ENCODE measurements around the gene UQCR11. TPM values are rescaled to one million over a fixed set of nuclear protein-coding genes. Genes with fewer than 3 reads are reported as not detected.

The UQCR11 gene
- total RNA-seq, result 67.6 and 93.4 TPM in 2 replicates

DNA sequence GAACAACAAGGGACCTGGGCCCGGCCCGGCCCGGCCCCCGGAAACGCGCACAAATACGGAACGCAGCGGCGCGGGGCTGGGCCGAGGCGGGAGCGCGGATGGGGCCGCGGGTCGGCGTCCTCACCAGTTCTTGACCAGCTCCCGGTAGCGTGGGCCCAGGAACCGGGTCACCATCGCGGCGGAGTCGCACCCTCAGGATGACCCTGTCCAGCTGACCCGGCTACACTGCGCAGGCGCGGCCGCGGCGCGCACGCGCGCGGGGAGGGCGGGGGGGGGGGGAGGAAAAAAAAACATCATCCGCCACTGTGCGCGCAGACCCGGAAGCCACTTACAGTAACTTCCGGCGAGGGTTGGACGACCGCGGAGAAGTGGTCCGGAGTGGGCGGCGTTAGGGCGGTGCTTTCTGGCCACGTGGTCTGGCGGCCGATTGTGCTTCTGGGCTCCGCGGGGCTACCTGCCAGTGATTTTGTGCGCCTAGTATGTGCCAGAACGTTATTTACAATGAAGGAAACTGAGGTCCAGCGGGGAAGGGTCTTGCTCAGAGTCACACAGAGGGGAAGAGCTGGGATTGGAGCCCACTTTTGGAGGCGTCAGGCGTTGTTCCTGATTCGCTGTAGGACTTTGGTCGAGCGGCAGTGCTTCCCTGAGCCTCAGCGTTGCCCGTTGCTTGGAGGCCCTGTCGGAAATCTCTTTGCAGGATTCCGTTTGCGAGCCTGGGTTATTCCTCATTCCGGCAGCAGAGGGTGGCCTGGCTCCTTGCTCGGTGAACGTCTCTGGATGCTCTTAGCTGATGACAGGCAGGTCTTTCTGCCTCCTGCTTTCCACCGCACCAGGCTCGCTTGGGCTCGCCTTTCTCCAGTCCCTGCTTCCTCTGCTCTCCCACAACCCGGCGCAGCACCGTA is at the start of gene UQCR11:
TSS of gene UQCR11 (minus strand) at position 227 of the 902 bp plus-strand sequence. CDS start at position 174, 53 bp downstream.

DNA sequence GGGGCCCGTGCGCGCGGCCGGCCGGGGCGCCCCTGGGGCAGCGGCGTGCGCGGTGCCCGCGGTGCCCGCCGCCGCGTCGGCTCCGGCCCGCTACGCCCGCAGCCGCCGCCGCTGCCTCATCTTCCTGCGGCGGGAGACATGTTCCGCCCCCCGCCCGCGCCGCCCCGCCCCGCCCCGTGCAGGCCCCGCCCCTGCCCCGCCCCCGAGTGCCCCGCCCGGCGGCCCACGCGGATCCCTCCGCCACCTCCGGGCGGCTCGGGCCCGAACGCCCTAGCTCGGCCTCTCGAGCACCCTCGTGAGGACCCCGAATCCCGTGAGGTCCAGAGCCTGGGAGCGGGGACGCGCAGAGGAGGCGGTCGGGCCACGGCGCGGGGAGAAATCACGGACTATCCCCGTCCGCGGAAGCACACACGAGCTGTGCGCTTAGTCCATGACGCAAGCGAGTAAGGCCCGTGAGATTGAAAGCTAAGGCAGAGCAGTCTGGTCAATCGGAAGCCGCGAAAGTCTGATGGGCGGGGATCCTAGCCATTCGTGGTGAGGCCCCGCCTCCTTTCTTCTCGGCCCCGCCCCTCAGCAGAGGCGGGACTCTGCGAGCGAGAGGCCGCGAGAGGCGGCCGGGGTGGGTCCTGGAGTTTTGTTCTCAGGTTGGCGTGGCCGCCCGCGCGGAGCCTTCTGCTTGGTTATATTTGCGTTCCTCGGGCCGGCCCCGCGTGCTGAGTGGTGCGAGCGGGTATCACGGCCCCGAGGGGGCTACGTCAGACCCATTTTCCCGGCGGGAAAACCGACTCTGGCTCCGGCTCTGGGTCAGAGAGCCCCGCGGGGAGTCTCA is 47.4 kb upstream of the UQCR11 start, which contains the start of gene TCF3:
TSS of gene TCF3 (minus strand) at position 145 of the 829 bp plus-strand sequence. CDS start 2,367 bp downstream, outside the sequence.

DNA sequence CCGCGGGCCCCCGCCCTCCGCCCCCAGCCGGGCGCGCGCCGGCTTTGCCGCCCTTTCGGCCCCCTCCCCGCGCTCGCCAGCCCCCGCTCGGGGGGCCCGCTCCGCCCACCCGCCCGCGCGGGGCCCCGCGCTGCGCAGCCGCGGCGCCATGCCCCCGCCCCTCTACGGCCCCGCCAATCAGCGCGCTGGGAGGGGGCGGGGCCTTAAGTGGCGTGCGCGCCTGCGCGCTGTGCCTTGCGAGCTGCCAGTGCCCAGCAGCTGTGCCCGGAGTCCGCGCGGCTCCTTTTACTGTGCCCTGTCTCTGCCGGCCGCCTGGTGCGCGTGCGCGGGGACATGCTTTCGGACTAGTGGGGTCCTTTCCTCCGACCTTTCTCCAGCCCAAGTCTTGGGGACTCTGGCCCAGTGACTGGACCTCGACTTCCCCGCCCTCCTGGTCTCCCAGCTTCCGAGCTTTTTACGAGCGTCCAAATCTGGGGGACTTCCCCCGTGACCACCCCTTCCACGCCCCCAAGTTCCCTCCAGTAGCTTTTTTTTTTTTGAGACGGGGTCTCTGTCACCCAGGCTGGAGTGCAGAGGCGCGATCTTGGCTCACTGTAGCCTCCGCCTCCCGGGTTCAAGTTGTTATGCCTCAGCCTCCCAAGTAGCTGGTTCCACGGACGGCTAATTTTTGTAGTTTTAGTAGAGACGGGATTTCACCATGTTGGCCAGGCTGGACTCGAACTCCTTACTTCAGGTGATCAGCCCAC is 12.3 kb downstream of the UQCR11 start, which contains the start of gene MBD3:
TSS of gene MBD3 (minus strand) at position 111 of the 746 bp plus-strand sequence. CDS start 234 bp downstream, outside the sequence.

DNA sequence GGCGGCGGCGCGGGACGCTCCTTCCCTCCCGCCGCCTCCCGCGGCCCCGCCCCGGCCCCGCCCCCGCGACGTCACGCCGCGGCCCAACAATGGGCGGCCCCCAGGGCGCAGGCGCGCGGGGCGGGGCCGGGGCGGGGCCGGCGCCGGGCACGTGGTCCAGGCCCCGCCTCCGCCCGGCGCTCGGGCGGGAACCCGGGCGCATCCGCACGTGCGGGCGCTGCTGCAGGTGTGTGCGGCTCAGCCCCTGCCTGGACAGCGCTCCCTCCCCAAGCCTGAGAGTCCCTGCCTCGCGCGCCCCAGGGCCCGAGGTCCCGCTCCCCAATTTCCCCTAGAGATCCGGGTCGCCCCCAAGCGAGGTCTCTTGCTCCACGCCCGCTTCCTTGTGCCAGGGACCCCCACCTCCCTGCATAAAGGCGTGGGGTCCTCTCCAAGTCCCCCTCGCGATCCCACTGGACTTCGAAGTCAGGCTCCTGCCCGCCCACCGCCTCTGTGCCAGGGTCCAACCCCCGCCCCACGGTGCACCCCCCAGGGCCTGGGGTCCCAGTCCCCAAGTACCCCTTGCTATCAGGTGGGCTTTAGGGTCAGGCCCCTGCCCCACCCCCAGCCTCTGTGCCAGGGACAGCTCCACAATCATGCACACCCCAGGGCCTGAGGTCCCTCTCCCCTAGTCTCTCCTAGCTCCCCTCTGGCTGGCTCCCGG is 36.8 kb downstream of the UQCR11 start, which contains the start of gene MEX3D:
TSS of gene MEX3D (minus strand) at position 6 of the 700 bp plus-strand sequence. CDS start 267 bp downstream, outside the sequence.

Other genes with a start within 250 kb of the UQCR11 start
- 63.5 and 98.7 TPM in 2 replicates for gene NDUFS7, start 221.6 kb downstream of the UQCR11 start, total RNA-seq
- gene GAMT, start 203.9 kb downstream of the UQCR11 start, total RNA-seq, result 6.0 and 6.6 TPM in 2 replicates
- 56.1 and 65.0 TPM in 2 replicates for gene DAZAP1, start 197.9 kb downstream of the UQCR11 start, total RNA-seq
- gene RPS15, start 167.1 kb downstream of the UQCR11 start, total RNA-seq, result 339 and 445 TPM in 2 replicates
- under 0.01 TPM in 2 replicates for gene APC2, start 155.3 kb downstream of the UQCR11 start, total RNA-seq
- 17.0 and 17.9 TPM in 2 replicates for gene C19orf25, start 126.2 kb downstream of the UQCR11 start, total RNA-seq
- gene PCSK4, start 115.1 kb downstream of the UQCR11 start, total RNA-seq, result 0.52 and 0.65 TPM in 2 replicates
- gene REEP6, start 114.3 kb downstream of the UQCR11 start, total RNA-seq, result 0.22 and 0.26 TPM in 2 replicates
- gene ADAMTSL5, start 92.4 kb downstream of the UQCR11 start, total RNA-seq, result not detected in 2 replicates
- not detected in 2 replicates for gene PLK5, start 81.4 kb downstream of the UQCR11 start, total RNA-seq
- 44.1 and 48.3 TPM in 2 replicates for gene MEX3D, start 37.1 kb downstream of the UQCR11 start, total RNA-seq
- gene MBD3, start 12.6 kb downstream of the UQCR11 start, total RNA-seq, result 79.7 and 84.2 TPM in 2 replicates
- gene TCF3, start 47.2 kb upstream of the UQCR11 start, total RNA-seq, result 44.1 and 52.1 TPM in 2 replicates
- gene ONECUT3, start 148.0 kb upstream of the UQCR11 start, total RNA-seq, result not detected in 2 replicates
- 0.43 and 0.52 TPM in 2 replicates for gene ATP8B3, start 206.8 kb upstream of the UQCR11 start, total RNA-seq
- gene REXO1, start 243.0 kb upstream of the UQCR11 start, total RNA-seq, result 4.3 and 4.9 TPM in 2 replicates